Measurements from ENCODE around the gene SHISA2. TPM values are rescaled to one million over a fixed set of nuclear protein-coding genes. Genes with fewer than 3 reads are reported as not detected.
"Not testable (repeated sequence)": the region's sequence is repeated elsewhere in the genome, so short reads cannot be mapped to it uniquely, and the experiment has no call there.

SHISA2 gene
- polyA plus RNA-seq, 2 of the 4 experiments (the other 2 are of a cell fraction), result not detected

DNA sequence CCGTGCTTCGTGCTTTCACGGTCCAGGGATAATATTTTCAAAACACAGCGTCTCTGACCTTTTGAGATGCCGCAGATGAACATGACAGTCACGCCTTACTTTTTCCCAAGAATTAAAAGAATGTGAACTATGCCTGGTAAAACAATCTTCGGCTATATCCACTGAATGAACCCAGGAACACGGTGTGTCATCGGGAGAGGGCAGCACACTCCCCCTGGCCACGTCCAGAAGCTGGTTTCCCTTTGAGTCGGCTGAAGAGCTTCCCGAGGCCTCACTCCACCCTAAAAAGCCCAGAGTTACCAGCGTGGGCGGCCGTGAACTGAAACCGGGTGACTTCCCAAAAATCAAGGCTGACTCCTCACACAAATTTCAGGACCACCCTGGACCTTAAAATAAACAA, 22.9 kb upstream of the SHISA2 start:
- WGBS (ENCODE audit: missing lambda C conversion rate), result 5% methylated on average over 15 of the region's 16 CpGs
- peak; percentile 56 to 57; a peak in 3 of 6 replicates for ATAC-seq
- Histone ChIP-seq H3K9me3 (no peaks in the 10 kb centered on the region), H3K27ac (no peak overlapping the region), H3K4me1 (no peaks in the 10 kb centered on the region), H3K4me3 (no peak overlapping the region), H3K4me2 (0 out of 3 replicates have a peak overlapping the region, but pooled peaks have one; percentile 12)
- POLR2A ChIA-PET, result no interaction called here
- TF ChIP-seq FOXS1 (CRISPR knock-in tag; IDR thresholded peaks at IDR 0.05), result no peak
- no peak for TF ChIP-seq EP300 (IDR thresholded peaks at IDR 0.05)
- no peak for TF ChIP-seq FOSB (CRISPR knock-in tag; IDR thresholded peaks at IDR 0.05)
- TF ChIP-seq ZFP36 (IDR thresholded peaks at IDR 0.05; ENCODE audit: borderline replicate concordance, partially characterized antibody), result no peak
- TF ChIP-seq, protein P1, sequence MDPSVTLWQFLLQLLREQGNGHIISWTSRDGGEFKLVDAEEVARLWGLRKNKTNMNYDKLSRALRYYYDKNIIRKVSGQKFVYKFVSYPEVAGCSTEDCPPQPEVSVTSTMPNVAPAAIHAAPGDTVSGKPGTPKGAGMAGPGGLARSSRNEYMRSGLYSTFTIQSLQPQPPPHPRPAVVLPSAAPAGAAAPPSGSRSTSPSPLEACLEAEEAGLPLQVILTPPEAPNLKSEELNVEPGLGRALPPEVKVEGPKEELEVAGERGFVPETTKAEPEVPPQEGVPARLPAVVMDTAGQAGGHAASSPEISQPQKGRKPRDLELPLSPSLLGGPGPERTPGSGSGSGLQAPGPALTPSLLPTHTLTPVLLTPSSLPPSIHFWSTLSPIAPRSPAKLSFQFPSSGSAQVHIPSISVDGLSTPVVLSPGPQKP (IDR thresholded peaks at IDR 0.05; ENCODE audit: low read depth, low read length), result no peak
- TF ChIP-seq, protein P2, sequence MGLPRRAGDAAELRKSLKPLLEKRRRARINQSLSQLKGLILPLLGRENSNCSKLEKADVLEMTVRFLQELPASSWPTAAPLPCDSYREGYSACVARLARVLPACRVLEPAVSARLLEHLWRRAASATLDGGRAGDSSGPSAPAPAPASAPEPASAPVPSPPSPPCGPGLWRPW (IDR thresholded peaks at IDR 0.05), result no peak
- no peak for TF ChIP-seq JUNB (IDR thresholded peaks at IDR 0.05)
- no peak for TF ChIP-seq ZNF302 (CRISPR knock-in tag; IDR thresholded peaks at IDR 0.05)
- no peak for TF ChIP-seq CBX8 (IDR thresholded peaks at IDR 0.05)
- TF ChIP-seq RARB (CRISPR knock-in tag; IDR thresholded peaks at IDR 0.05), result no peak
- TF ChIP-seq, protein P3, sequence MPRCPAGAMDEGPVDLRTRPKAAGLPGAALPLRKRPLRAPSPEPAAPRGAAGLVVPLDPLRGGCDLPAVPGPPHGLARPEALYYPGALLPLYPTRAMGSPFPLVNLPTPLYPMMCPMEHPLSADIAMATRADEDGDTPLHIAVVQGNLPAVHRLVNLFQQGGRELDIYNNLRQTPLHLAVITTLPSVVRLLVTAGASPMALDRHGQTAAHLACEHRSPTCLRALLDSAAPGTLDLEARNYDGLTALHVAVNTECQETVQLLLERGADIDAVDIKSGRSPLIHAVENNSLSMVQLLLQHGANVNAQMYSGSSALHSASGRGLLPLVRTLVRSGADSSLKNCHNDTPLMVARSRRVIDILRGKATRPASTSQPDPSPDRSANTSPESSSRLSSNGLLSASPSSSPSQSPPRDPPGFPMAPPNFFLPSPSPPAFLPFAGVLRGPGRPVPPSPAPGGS (IDR thresholded peaks at IDR 0.05), result no peak
- TF ChIP-seq, protein P4, sequence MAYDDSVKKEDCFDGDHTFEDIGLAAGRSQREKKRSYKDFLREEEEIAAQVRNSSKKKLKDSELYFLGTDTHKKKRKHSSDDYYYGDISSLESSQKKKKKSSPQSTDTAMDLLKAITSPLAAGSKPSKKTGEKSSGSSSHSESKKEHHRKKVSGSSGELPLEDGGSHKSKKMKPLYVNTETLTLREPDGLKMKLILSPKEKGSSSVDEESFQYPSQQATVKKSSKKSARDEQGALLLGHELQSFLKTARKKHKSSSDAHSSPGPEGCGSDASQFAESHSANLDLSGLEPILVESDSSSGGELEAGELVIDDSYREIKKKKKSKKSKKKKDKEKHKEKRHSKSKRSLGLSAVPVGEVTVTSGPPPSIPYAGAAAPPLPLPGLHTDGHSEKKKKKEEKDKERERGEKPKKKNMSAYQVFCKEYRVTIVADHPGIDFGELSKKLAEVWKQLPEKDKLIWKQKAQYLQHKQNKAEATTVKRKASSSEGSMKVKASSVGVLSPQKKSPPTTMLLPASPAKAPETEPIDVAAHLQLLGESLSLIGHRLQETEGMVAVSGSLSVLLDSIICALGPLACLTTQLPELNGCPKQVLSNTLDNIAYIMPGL (CRISPR knock-in tag; IDR thresholded peaks at IDR 0.05; ENCODE audit: borderline replicate concordance), result no peak
- CTCF ChIA-PET, result no interaction called here
- FAIRE-seq, result no peak
- DNase-seq (ENCODE audit: low read depth in 1 of 2, low spot score in 1 of 2), result peak in 1 of 2 experiments; percentile 12

DNA sequence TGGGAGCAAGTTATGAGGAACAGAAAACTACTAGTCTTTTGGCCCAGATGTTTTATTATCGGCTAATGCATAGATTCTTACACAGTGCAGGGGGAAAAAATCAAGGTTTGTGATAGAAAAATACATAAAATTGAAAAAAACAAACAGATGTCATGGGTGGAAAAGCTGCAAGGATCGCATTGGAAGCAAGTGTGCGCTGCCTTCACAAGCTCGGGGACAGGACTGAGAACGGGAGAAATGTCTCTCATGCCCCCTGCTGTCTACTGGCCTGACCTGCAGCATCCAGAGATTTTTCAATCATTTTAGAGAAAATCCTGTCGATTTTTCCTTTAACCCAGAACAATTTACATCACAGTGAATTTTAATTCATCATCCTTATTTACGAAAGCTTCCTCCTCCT, 20.5 kb upstream of the SHISA2 start:
- CTCF ChIA-PET, result interaction anchor here (6.5 kb wide), 1 partner anchor 498 kb away, joined by 39 read pairs; no protein-coding TSS in a partner anchor
- POLR2A ChIA-PET, result not testable (repeated sequence)

DNA sequence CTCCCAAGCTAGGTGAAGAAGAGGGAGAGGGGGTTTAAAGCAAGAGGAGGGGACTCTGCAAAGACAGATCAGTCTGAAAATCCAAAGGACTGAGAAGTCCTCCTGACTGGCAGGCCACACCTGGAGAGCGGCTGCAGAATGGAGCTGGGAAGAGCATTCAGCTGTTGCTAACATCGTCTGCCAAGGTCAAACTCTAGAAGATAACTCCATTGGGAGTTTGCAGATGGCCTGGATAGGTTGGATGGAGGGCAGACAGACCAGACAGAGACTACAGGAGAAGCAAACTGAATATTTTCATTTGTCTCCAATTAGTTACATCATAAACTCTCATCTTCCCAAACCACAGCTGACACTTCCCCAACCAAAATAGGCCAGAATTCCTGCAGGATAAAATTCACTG, 19.9 kb upstream of the SHISA2 start:
- Histone ChIP-seq H3K4me2 (no peak overlapping the region), H3K4me1 (no peaks in the 10 kb centered on the region), H3K27ac (no peak overlapping the region), H3K9me3 (no peaks in the 10 kb centered on the region), H3K4me3 (no peak overlapping the region)
- DNase-seq (ENCODE audit: low read depth in 1 of 2, low spot score in 1 of 2), result no peak
- no peak for TF ChIP-seq ZSCAN20 (CRISPR knock-in tag; IDR thresholded peaks at IDR 0.05)
- TF ChIP-seq, protein P1 (IDR thresholded peaks at IDR 0.05; ENCODE audit: low read depth, low read length), result no peak
- no peak for TF ChIP-seq FOSB (CRISPR knock-in tag; IDR thresholded peaks at IDR 0.05)
- no peak for TF ChIP-seq TP53 (CRISPR knock-in tag; IDR thresholded peaks at IDR 0.05)
- no peak for TF ChIP-seq CBX8 (IDR thresholded peaks at IDR 0.05)
- ChIA-PET POLR2A (no interaction called here), CTCF (interaction anchor here (6.5 kb wide), 1 partner anchor 497 kb away, joined by 39 read pairs; no protein-coding TSS in a partner anchor)
- no peak for FAIRE-seq
- 44% methylated on average over 2 of the region's 2 CpGs for WGBS (ENCODE audit: missing lambda C conversion rate)
- ATAC-seq, result no peak

More for the DNA sequence above, 20.5 kb upstream of the SHISA2 start:
- FAIRE-seq; H3K9me3 ChIP-seq; DNase-seq (ENCODE audit: low read depth in 1 of 2, low spot score in 1 of 2); H3K27ac ChIP-seq; H3K4me1 ChIP-seq; H3K4me2 ChIP-seq; H3K4me3 ChIP-seq: not testable (repeated sequence)
- ATAC-seq, result peak; percentile 85; a peak in 5 of 6 replicates
- WGBS (ENCODE audit: missing lambda C conversion rate), result 5% methylated on average over 5 of the region's 7 CpGs

DNA sequence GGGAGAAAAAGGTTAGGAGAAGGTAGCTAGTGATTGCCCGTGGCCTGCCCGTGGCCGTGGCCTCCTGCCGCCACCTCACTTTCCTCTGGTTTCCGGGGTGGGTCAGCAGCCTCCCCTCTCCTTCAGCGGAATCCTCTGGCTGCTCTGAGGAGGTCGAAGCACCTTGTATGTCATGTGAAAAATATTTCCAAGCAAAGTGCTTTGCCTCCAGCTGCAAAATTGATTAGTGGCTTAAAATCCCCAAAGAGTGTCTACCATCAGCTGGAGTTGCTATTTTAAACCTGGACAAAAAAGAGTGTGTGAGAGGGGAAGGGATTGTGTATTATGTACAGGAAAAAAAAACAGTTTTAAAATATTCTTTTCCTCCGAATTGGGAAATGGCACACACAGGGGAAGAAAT, 17.8 kb upstream of the SHISA2 start:
- ATAC-seq; H3K27ac ChIP-seq; DNase-seq (ENCODE audit: low read depth in 1 of 2, low spot score in 1 of 2); H3K4me1 ChIP-seq; FAIRE-seq; H3K9me3 ChIP-seq; POLR2A ChIA-PET; H3K4me2 ChIP-seq; H3K4me3 ChIP-seq: not testable (repeated sequence)
- CTCF ChIA-PET, result interaction anchor here (6.5 kb wide), 1 partner anchor 495 kb away, joined by 39 read pairs; no protein-coding TSS in a partner anchor
- 34% methylated on average over 5 of the region's 8 CpGs for WGBS (ENCODE audit: missing lambda C conversion rate)
